GM20431 (cell line): Measurements from ENCODE around the gene C11orf68.

Experiments used
- in situ Hi-C: fragments of 300-500 bp; cut with MseI, MboI; formaldehyde crosslinking; loops from one replicate; pipeline ENCODE4 v1.15.0; 2020; ENCODE audit warnings: low sequenced_read_pairs; ENCODE audit not compliant: unreplicated experiment

The C11orf68 gene

GRCh38 chr11:65945430-65945911 lies 26.6 kb upstream of the C11orf68 start, which contains the start of gene TSGA10IP:
TSS of gene TSGA10IP (plus strand) at chr11:65945480. CDS start at chr11:65945676, 196 bp downstream.
- in situ Hi-C loops: no loop called here

- in situ Hi-C loops: no loop called here
Measured at GRCh38 chr11:65944767-65945166, 25.9 kb upstream of the C11orf68 start.

GRCh38 chr11:65944191-65944590 lies 25.3 kb upstream of the C11orf68 start:
- in situ Hi-C loops: no loop called here

DNA sequence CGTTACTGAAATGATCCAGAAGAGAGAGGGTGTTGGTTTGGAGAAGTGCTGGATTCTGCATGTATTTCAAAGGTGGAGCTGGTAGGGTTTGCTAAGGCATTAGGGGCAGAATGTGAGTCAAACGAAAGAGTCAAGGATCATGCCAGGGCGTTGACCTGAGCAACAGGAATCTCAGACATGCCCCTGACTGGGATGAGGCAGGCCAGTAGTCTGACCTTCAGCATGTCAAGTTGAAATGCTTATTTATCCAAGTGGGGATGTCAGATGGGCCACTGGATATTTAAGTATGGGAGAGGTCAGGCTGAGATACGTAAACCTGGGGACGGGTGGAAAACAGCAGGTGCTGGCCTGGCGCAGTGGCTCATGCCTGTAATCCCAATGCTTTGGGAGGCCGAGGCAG lies 23.7 kb upstream of the C11orf68 start:
- in situ Hi-C loops: no loop called here

DNA sequence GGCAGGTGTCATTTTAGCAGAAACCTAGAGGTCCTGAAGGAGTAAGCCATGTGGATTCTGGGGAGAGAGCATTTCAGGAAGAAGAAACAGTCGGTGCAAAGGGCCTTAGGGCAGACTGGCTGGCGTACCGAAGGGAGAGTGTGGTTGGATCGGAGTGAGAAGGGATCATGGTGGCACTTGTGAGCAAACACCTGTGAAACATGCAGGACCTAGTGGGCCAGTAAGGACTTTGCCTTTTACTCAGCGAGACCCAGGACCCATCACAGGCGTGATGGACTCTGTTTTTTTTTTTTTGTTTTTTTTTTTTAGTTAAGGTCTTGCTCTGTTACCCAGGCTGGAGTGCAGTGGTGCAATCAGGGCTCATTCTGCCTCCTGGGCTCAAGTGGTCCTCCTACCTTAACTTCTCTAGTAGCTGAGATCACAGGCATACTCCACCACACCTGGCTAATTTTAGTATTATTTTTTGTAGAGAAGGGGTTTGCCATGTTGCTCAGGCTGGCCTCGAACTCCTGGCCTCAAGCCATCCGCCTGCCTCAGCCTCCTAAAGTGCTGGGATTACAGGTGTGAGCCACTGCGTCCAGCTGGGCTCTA lies 23.0 kb upstream of the C11orf68 start:
- in situ Hi-C loops: no loop called here

DNA sequence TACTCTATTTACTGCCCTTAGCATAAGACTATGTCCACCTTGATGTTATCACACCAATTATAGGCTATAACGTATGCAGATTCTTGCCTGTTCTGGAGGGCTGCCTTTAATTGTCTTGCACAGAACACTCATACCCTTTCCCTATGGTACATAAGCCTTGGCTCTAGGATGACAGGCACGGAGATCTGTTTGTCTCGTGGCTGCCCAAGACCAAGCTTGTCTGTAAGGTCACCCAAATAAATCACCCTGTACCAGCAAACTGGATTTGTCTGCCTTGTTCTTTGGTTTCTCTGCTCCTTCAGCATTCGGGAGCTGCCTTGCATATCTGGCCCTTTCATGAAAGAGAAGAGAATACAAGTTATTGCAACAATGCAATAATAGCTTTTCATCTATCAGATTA lies 18.9 kb upstream of the C11orf68 start:
- in situ Hi-C loops: no loop called here

DNA sequence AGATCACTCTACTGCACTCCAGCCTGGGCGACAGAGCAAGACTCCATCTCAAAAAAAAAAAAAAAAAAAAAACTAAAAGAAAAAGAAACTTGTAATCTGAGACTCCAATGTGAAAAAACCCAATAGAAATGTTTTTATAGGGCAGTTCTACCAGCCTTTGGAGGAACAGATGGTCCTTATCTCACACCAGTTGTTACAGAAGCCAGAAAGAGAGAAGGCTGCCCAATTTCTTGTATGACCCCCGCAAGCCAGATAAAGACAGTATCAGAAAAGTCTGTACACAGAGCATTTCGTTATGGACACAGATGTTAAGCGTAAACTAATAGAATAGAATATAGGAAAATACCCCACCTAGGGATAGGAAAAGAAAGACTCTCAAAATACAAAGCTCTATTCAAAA lies 15.2 kb upstream of the C11orf68 start:
- in situ Hi-C loops: no loop called here

DNA sequence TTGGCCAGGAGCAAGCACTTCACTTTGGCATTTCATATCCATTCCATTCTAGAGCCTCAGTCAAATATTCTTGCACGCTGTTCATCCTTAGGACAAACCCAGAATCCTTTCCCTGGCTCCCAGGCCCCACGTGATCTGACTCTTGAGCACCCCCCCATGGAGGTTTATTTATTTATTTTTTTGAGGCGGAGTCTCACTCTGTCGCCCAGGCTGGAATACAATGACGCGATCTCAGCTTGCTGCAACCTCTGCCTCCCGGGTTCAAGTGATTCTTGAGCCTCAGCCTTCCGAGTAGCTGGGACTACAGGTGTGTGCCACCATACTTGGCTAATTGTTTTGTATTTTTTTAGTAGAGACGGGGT lies 13.7 kb upstream of the C11orf68 start:
- in situ Hi-C loops: no loop called here

DNA sequence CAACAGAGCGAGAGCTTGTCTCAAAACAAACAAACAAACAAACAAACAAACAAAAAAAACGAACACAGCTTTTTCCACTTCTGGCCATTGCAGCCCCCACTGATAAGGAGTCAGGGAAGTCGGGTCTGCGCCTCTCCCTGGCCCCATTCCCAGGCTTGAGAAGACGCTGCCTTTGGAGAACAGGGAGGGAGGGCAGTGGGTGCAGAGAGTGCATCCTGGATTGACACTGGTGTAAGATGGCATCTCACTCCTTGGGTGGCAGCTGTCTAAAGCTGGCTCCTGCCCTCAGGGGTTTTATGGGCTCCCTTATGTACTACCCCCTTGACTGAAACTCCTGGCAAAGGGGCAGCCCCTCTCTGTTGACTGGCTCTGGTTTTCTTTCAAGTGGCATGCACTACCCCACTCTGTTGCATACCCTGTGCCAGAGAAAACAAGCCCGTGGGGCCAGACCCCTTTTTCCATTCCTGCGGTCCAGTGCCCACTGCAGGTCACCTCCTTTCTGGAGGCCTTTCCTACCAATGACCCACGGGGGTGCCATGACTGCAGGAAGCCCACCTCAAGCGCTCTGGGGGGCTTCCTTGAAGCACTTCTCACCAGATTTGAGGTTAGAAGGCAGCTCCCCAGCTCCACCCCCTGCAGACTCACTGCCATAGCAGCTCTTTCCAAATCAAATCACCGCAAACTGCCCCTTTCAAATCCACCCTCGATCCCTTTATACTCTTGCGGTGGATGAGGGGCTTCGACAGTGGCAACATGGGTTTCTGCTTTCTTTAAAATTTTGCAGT lies 13.1 kb upstream of the C11orf68 start:
- in situ Hi-C loops: no loop called here

DNA sequence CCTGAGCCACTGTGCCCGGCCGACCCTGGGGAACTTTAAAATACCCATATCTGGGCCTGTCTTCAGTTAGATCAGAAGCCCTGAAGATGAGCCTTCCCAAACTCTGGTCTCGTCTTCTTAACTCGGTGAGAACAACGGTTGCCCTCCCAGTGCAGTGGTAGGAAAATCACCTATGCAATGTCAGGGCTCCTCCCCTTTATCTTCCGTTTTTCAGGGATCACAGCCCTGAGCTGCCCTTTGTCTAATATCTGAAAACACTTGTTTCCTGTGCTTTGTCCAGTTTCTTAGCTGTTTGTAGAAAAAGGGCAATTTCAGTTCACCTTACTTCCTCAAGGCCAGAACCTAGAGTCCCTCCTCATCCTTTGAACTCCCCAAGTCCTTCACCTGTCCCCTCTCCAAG lies 9.8 kb upstream of the C11orf68 start:
- in situ Hi-C loops: no loop called here

DNA sequence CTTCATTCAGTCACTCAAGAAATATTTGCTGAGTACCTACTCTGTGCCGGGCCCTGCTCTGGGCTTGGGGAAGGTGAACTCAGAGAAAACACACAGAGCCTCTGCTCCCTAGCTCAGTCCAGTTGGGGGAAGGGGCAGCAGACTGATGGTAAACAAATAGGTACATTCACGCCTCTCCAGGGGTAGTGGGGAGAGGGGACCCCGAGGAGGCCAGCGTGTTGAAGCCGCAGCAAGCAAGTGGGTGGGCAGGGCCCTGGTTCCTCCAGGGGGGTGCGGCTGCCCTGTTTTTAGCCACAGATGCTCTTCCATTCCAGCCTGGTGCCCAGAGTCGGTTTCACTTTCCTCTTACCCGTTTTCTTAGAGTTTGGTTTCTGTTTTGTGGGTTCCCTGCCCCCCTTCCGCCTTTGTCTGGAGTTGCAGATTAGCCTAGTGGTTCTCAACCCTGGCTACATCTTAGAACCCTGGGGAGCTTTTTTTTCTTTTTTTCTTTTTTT lies 9.1 kb upstream of the C11orf68 start:
- in situ Hi-C loops: no loop called here

GRCh38 chr11:65925397-65925796 lies 6.5 kb upstream of the C11orf68 start:
- in situ Hi-C loops: no loop called here

DNA sequence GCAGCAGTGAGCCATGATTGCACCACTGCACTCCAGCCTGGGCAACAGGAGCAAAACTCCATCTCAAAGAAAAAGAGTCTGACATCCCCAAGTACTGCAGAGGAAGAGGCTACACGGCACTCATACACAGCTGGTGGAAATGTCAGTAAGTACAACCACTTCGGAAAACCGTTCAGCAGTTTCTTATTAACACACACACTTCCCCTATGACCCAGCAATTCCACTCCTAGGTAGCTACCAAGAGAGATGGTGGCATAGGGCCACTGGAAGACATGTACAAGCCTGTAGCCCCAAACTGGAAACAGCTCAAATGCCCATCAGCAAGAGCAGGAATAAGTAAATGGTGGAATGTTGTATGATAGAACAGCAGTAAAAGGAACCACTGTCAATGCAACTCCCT lies 3.7 kb upstream of the C11orf68 start:
- in situ Hi-C loops: no loop called here

- in situ Hi-C loops: no loop called here
Measured at GRCh38 chr11:65921876-65922275, 3.0 kb upstream of the C11orf68 start.

- in situ Hi-C loops: no loop called here
Measured at GRCh38 chr11:65921033-65921555, 2.2 kb upstream of the C11orf68 start.

DNA sequence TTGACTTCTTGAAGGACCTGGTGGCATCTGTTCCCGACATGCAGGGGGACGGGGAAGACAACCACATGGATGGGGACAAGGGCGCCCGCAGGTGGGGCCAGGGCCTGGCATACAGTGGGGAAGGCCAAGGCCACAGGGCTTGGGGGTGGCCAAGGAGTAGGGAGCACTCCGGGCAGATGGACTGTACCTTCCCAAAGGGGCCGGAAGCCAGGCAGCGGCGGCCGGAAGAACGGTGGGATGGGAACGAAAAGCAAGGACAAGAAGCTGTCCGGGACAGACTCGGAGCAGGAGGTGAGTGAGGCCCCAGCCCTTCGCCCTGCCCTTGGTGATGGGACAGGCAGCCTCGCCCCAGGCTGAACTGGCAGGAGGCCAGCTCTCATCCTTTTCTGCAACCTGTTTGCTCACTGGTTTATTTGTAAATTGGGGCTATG lies 1.5 kb upstream of the C11orf68 start:
- in situ Hi-C loops: no loop called here

GRCh38 chr11:65919573-65920371 lies 910 bp upstream of the C11orf68 start:
- in situ Hi-C loops: no loop called here

- in situ Hi-C loops: no loop called here
Measured at GRCh38 chr11:65919141-65919572, 295 bp upstream of the C11orf68 start, which contains the start of gene DRAP1. TSS of gene DRAP1 (plus strand) at chr11:65919426. CDS start at chr11:65919502, 76 bp downstream.

DNA sequence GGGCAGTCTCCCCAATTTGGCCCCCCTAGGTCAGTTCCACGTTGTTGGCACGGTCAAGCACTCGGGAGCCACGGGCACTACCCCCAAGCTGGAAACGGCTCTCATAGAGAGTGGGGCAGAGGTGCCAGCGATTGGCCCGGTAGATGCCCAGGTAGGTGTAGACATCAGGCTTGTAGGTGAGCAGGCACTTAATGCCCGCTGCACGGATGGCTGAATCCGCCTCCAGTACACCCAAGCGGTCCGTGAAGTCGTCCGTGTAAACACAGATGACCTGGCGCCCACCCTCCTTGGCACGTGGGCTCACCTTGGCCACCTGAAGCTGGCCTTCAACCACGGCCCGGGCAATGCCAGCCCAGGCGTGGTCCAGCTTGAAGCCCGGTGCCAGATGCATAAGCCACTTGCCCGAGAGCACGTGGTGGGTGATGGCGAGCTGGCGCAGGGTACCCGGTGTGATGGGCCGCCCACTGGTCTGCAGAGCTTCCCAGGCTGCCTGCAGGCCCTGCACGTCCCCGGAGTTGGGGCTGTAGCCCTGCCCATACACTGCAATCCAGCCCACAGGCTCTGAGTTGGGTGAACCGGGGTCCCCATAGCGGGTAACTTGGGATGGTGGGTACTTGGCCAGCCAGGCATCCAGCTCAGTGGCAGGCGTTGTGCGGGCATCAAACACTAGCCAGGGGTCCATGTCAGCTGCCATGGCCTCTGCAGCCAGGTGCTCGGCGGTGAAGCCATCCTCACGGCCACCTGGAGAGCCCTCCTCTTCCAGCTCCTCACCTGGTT lies 1.2 kb downstream of the C11orf68 start:
- in situ Hi-C loops: no loop called here

DNA sequence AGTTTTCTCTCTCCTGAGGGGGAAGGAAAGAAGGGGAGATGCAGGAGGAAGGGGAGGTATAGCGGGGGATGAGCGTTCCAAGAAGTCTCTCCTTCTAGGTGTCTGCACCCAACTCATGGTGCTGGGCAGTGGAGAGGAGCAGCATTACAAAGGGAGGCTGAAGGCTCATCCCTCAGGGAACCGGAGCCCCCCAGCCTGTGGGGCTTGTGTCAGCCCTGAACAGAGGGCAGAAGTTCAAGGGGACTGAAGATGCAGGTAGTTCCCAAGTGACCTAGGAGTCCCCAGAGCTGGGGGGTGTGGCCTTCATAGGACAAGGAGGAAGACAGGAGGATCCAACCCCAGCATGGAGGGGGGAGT lies 1.8 kb downstream of the C11orf68 start:
- in situ Hi-C loops: no loop called here
